Caco-2 (cell line): ENCODE measurements around the gene ASF1B. TPM values are rescaled to one million over a fixed set of nuclear protein-coding genes. Genes with fewer than 3 reads are reported as not detected.

Source experiments
- BruUV-seq: library from RNA; stranded (reverse); fragments of 400-500 nt; replicated peaks from 2 replicates; lab custom pipeline; 2021; lab: Mats Ljungman, UMichigan
- CTCF ChIA-PET: fragments of 300-600 bp; sonication (Branson Sonifier 250); formaldehyde crosslinking; loops from one replicate; lab custom pipeline; 2022; ENCODE audit warnings: antibody characterized with exemption; lab: Charles Lee
- POLR2A ChIA-PET: fragments of 300-600 bp; sonication (Branson Sonifier 250); formaldehyde crosslinking; loops from one replicate; lab custom pipeline; 2022; ENCODE audit warnings: antibody characterized with exemption; lab: Charles Lee
- DNase-seq, 2 experiments: peaks; one replicate each; pipeline versions ENCODE4 v3.0.0 to v3.0.0-alpha.2; 2020 to 2022
- H3K27me3 ChIP-seq: replicated peaks from 2 replicates; pipeline ENCODE4 v1.6.0; 2011; ENCODE audit warnings: low read length; ENCODE audit not compliant: control insufficient read depth, insufficient read depth
- H3K36me3 ChIP-seq: 2 replicates; pipeline ENCODE4 v1.5.1; 2011; ENCODE audit warnings: low read length; ENCODE audit not compliant: control insufficient read depth, insufficient read depth
- H3K4me1 ChIP-seq: fragments of 250-450 bp; sonication (Bioruptor Pico); 2 replicates; pipeline ENCODE4 v1.5.1; 2020; ENCODE audit warnings: mild to moderate bottlenecking
- H3K4me3 ChIP-seq: 2 replicates; pipeline ENCODE4 v1.5.1; 2011; ENCODE audit warnings: low read depth, mild to moderate bottlenecking, control low read depth, low read length
- H3K9me3 ChIP-seq: fragments of 250-450 bp; sonication (Bioruptor Pico); 2 replicates; pipeline ENCODE4 v1.5.1; 2020; ENCODE audit warnings: mild to moderate bottlenecking, moderate library complexity
- H3K27ac Mint-ChIP-seq: one replicate; pipeline ENCODE4 v1.8.0; 2022; ENCODE audit warnings: mixed read lengths; ENCODE audit not compliant: unreplicated experiment
- H3K27me3 Mint-ChIP-seq: one replicate; pipeline ENCODE4 v1.8.0; 2022; ENCODE audit warnings: mixed read lengths; ENCODE audit not compliant: insufficient read depth, unreplicated experiment
- H3K36me3 Mint-ChIP-seq: one replicate; pipeline ENCODE4 v1.8.0; 2022; ENCODE audit warnings: mild to moderate bottlenecking, mixed read lengths; ENCODE audit not compliant: insufficient read depth, unreplicated experiment
- H3K4me1 Mint-ChIP-seq: one replicate; pipeline ENCODE4 v1.8.0; 2022; ENCODE audit warnings: low read depth, mixed read lengths; ENCODE audit not compliant: unreplicated experiment
- H3K4me3 Mint-ChIP-seq: one replicate; pipeline ENCODE4 v1.8.0; 2022; ENCODE audit warnings: mild to moderate bottlenecking, moderate library complexity, mixed read lengths; ENCODE audit not compliant: unreplicated experiment
- H3K9me3 Mint-ChIP-seq: one replicate; pipeline ENCODE4 v1.8.0; 2022; ENCODE audit warnings: mixed read lengths; ENCODE audit not compliant: unreplicated experiment
- intact Hi-C: fragments of 100-400 bp; cut with micrococcal nuclease; formaldehyde crosslinking; loops from one replicate; pipeline ENCODE4 v1.10.0; 2022; ENCODE audit not compliant: unreplicated experiment
- total RNA-seq: library from RNA; stranded (reverse); gene quantifications from 2 replicates; pipeline ENCODE4 v1.2.3, GENCODE V29; 2022
- TF ChIP-seq, protein P1 (sequence below), 2 experiments: fragments of 200-600 bp in 1 of 2; IDR thresholded peaks; 1 replicate in 1 of 2; 2 replicates in 1 of 2; pipeline versions ENCODE4 v1.5.1 to v1.8.0; 2011 to 2022; ENCODE audit warnings: antibody characterized with exemption in 1 of 2, control low read depth in 1 of 2, inconsistent platforms in 1 of 2, low read depth in 1 of 2, low read length in 1 of 2, mild to moderate bottlenecking in 1 of 2, moderate library complexity in 1 of 2; ENCODE audit not compliant: insufficient read depth in 1 of 2, severe bottlenecking in 1 of 2, unreplicated experiment in 1 of 2

ASF1B gene
- total RNA-seq, 1 experiment from 2014 or later, result 40.2 TPM

GRCh38 chr19:14089662-14090508 is 46.5 kb downstream of the ASF1B start:
- BruUV-seq, result no TSS peak
- peak; percentile 62 to 69 for DNase-seq

DNA sequence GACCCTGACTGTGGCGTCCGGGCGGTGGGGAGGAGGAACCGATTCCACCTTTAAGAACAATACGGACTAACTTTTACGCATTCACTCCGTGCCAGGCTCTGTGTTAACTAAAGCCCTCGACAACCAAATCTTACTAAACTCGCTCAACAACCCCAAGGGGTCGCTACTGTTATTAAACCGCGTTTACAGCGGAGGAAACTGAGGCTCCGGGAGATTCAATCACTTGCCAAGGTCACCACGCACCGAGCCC is 47.1 kb downstream of the ASF1B start:
- Histone ChIP-seq H3K27me3 (no peaks in the 10 kb centered on the region), H3K4me3 (peak overlapping the region; percentile 63), H3K4me1 (no peaks in the 10 kb centered on the region), H3K36me3 (no peaks in the 10 kb centered on the region), H3K9me3 (peaks cover 7% of the 10 kb centered on the region; the same call in 1 of the 2 replicates)
- ChIA-PET CTCF (no interaction called here), POLR2A (no interaction called here)
- H3K4me1 Mint-ChIP-seq, result peaks cover 14% of the 10 kb centered on the region
- BruUV-seq, result no TSS peak
- intact Hi-C loops, result no loop called here
- H3K9me3 Mint-ChIP-seq, result no peaks in the 10 kb centered on the region
- no peak for DNase-seq
- H3K27me3 Mint-ChIP-seq, result no peaks in the 10 kb centered on the region
- TF ChIP-seq, protein P1, sequence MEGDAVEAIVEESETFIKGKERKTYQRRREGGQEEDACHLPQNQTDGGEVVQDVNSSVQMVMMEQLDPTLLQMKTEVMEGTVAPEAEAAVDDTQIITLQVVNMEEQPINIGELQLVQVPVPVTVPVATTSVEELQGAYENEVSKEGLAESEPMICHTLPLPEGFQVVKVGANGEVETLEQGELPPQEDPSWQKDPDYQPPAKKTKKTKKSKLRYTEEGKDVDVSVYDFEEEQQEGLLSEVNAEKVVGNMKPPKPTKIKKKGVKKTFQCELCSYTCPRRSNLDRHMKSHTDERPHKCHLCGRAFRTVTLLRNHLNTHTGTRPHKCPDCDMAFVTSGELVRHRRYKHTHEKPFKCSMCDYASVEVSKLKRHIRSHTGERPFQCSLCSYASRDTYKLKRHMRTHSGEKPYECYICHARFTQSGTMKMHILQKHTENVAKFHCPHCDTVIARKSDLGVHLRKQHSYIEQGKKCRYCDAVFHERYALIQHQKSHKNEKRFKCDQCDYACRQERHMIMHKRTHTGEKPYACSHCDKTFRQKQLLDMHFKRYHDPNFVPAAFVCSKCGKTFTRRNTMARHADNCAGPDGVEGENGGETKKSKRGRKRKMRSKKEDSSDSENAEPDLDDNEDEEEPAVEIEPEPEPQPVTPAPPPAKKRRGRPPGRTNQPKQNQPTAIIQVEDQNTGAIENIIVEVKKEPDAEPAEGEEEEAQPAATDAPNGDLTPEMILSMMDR (IDR thresholded peaks at IDR 0.05; ENCODE audit: insufficient read depth in 1 of 2, low read depth in 1 of 2, low read length in 1 of 2, severe bottlenecking in 1 of 2, unreplicated experiment in 1 of 2), result peak in 1 of 2 experiments; percentile 14
- peaks cover 30% of the 10 kb centered on the region for H3K36me3 Mint-ChIP-seq
- H3K27ac Mint-ChIP-seq, result peak overlapping the region; percentile 29
- peak overlapping the region; percentile 76 for H3K4me3 Mint-ChIP-seq

More at GRCh38 chr19:14089662-14090508, 46.5 kb downstream of the ASF1B start:
- TF ChIP-seq, protein P1 (IDR thresholded peaks at IDR 0.05; ENCODE audit: insufficient read depth in 1 of 2, low read depth in 1 of 2, low read length in 1 of 2, severe bottlenecking in 1 of 2, unreplicated experiment in 1 of 2), result no peak
- H3K27me3 Mint-ChIP-seq, result no peaks in the 10 kb centered on the region
- no peaks in the 10 kb centered on the region for H3K36me3 ChIP-seq
- H3K4me1 Mint-ChIP-seq, result peaks cover 14% of the 10 kb centered on the region
- peak overlapping the region; percentile 29 for H3K27ac Mint-ChIP-seq
- peak overlapping the region; percentile 63 for H3K4me3 ChIP-seq
- peaks cover 7% of the 10 kb centered on the region; the same call in 1 of the 2 replicates for H3K9me3 ChIP-seq
- intact Hi-C loops, result no loop called here
- peaks cover 36% of the 10 kb centered on the region for H3K36me3 Mint-ChIP-seq
- H3K27me3 ChIP-seq, result no peaks in the 10 kb centered on the region
- H3K9me3 Mint-ChIP-seq, result no peaks in the 10 kb centered on the region
- H3K4me3 Mint-ChIP-seq, result peak overlapping the region; percentile 76
- CTCF ChIA-PET, result interaction anchor here (0.8 kb wide), 1 partner anchor 47 kb away, joined by 7 read pairs; the partner anchor contains the start of gene ASF1B
- no peaks in the 10 kb centered on the region for H3K4me1 ChIP-seq
- POLR2A ChIA-PET, result interaction anchor here (0.6 to 0.7 kb wide), 2 partner anchors 239 to 600 kb away, joined by 4 to 6 read pairs; partner anchors contain the start of gene ZNF333

GRCh38 chr19:14088634-14089411 is 47.6 kb downstream of the ASF1B start:
- Histone ChIP-seq H3K4me1 (no peaks in the 10 kb centered on the region), H3K4me3 (peak overlapping the region; percentile 63), H3K9me3 (peaks cover 6% of the 10 kb centered on the region; the same call in 1 of the 2 replicates), H3K27me3 (no peaks in the 10 kb centered on the region), H3K36me3 (no peaks in the 10 kb centered on the region)
- Mint-ChIP-seq H3K36me3 (peaks cover 28% of the 10 kb centered on the region), H3K4me3 (peak overlapping the region; percentile 76), H3K4me1 (peaks cover 14% of the 10 kb centered on the region), H3K9me3 (no peaks in the 10 kb centered on the region), H3K27ac (peak overlapping the region; percentile 29), H3K27me3 (no peaks in the 10 kb centered on the region)
- no peak for DNase-seq
- ChIA-PET CTCF (no interaction called here), POLR2A (no interaction called here)
- TF ChIP-seq, protein P1 (IDR thresholded peaks at IDR 0.05; ENCODE audit: insufficient read depth in 1 of 2, low read depth in 1 of 2, low read length in 1 of 2, severe bottlenecking in 1 of 2, unreplicated experiment in 1 of 2), result no peak
- intact Hi-C loops, result no loop called here
- BruUV-seq, result TSS peak; percentile 24
